ENCODE results near the gene SOS2.

Gene SOS2

DNA sequence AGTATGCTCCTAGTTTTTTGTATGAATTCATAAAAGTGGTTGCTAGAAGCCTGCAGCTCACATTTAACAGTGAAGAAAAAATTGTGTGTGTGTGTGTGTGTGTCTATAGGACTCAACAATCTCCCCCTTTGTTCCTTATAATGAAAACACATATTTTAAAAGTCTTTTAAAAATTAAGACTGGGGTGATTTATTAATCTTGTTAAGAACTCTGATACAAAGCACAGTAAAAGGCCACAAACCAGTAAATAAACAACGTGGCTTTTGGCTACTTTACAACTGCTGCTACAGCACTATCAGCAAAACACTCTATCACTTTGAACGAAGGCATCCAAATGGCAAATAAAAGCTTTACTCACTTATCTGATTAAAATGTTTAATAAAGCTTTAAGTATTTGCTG, 114.4 kb downstream of the SOS2 start:
- DNase-seq (ENCODE audit: low read depth in 2 of 2, low spot score in 1 of 2), result no peak

DNA sequence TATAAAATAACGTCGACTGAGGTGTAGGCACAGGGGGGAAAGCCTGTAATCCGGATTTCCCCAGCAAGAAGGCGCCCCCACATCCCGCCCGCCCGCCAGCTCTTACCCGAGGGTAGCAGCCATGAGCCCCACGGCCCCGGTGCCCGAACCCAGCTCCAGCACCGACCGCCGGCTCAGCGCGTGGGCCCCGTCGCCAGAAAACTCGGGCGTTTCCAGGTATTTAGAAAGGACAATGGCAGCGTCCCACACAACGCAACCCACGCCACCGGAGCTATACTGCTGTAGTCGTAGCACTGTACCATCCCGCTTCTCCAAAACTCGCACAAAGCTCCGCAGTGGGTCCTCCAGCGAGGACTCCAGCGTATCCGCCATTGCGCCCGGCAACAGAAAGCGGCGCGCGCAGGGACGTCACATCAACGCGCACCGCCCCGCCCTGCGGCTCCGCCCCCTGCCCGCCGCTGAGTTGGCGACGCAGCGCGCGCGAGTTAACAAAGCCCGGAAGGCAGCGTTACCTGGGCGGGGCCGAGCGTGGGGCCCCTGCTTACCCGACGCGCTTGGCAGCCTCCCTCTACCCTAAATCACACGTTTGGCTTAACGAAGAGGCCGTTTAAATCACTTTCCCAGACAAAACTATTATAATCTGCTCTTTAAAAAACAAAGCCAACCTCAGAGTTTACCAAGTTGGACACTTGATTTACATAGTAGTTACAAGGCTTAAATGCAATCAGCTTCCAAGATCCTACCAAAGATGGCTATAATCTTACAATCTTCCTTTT, 115.0 kb downstream of the SOS2 start, which contains the start of gene VCPKMT:
VCPKMT (minus strand) TSS at position 392 of the 776 bp plus-strand sequence; CDS start at position 372, 20 bp downstream.
- DNase-seq (ENCODE audit: low read depth in 2 of 2, low spot score in 1 of 2), result peak; percentile 88 to 91

GRCh38 chr14:50113381-50114035, 117.9 kb downstream of the SOS2 start:
- DNase-seq (ENCODE audit: low read depth in 2 of 2, low spot score in 1 of 2), result no peak

GRCh38 chr14:50110323-50111037, 120.9 kb downstream of the SOS2 start:
- DNase-seq (ENCODE audit: low read depth in 2 of 2, low spot score in 1 of 2), result no peak

GRCh38 chr14:50109342-50109741, 122.0 kb downstream of the SOS2 start:
- no peak for DNase-seq (ENCODE audit: low read depth in 2 of 2, low spot score in 1 of 2)

DNA sequence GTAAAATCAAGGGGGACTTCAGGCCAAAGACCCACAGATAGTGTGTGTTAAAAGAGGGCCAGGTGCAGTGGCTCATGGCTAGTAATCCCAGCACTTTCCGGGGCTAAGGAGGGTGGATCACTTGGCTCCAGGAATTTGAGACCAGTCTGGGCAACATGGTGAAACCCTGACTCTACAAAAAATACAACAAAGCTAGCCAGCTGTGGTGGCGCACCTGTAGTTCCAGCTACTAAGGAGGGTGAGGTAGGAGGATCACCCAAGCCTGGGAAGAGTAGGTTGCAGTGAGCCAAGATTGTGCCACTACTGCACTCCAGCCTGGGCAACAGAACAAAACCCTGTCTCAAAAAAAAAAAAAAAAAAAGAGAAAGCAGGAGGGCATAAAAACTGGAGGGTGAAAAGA, 123.5 kb downstream of the SOS2 start:
- no peak for DNase-seq (ENCODE audit: low read depth in 2 of 2, low spot score in 1 of 2)

DNA sequence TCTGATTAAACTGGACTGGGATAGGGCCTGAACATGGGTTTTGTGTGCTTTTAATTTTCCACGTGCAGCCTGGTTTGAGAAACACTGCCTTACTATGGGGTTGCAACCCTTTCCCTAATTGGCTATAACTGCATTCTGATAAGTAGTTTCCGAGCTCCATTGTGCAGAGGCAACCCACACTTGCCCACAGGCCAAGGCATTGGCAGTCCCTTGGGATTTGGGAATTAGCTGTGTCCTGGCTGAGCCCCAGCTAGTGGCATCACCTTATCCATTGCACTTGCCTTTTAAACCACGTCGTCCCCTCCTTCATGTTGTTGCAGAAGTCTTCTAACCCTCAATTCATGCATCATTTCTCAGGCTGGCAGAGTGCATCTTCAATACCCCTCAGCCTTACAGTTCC, 125.2 kb downstream of the SOS2 start:
- no peak for DNase-seq (ENCODE audit: low read depth in 2 of 2, low spot score in 1 of 2)

DNA sequence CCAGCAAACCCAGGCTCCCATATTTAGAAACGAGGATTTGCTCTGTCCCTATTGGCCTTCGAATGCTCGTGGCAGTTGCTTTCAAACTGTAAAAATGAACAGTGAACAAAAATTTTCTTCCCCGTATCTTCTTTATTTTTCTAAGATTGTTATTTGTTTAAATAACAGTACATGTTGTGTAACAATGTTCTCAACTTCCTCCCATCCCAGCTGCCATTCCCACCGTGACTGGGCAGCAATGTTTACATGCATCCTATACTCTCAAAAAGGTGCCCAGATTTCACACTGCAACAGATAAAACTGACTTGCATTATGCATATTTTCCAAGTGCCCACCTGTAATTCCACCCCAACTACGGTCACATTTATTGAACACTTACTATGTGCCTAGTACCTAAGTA, 127.8 kb downstream of the SOS2 start:
- no peak for DNase-seq (ENCODE audit: low read depth in 2 of 2, low spot score in 1 of 2)

DNA sequence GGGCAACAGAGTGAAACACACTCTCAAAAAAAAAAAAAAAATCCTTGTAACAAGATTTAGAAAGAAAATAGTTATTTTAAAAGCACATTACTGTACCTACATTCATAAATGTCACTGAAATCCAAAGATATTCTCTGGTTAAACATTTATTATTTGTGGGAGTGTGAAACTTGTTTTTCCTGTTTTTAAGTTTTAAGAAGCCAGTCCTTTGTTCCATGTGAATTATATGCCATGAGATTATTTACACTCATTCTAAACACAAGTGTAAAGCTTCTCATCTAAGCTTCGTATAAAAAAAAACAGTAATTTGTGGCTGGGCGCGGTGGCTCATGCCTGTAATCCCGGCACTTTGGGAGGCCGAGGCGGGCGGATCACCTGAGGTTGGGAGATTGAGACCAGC, 130.0 kb downstream of the SOS2 start:
- no peak for DNase-seq (ENCODE audit: low read depth in 2 of 2, low spot score in 1 of 2)

DNA sequence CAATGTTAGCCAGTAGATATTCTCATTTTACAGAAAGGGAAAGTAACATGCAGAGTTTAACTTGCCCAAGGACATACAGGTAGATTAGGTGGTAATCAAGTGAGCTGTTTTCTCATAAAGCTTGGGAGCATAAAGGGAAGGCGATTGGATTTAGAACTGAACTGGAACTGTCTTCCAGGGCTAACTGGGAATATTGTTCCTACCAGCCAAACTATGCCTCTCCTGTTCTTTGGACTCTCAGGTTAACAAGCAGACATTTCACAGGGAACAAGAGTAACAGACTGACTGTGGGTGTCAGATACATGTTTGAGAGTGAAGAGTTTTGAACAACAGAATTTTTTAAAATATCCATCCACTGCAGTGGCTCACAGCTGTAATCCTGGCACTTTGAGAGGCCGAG, 130.6 kb downstream of the SOS2 start:
- no peak for DNase-seq (ENCODE audit: low read depth in 2 of 2, low spot score in 1 of 2)

DNA sequence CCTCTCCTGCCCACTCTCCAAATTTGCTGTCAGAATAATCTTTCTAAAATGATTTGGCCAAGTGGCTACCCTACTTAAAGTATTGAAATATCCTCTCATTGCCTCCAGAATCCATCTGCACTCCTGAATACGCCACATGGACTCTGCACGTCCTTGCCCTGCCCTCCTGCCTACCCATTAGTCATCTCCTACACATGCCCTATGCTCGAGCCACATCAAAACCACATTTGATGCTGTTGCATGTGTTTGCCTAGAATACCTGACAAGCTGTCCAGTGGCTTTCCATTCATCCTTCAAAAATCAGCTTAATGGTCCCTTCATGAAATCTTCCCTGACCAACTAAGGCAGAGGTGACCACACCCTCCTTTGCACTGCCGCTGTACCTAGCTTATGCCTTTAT, 132.0 kb downstream of the SOS2 start:
- DNase-seq (ENCODE audit: low read depth in 2 of 2, low spot score in 1 of 2), result no peak

GRCh38 chr14:50095895-50096294, 135.5 kb downstream of the SOS2 start:
- no peak for DNase-seq (ENCODE audit: low read depth in 2 of 2, low spot score in 1 of 2)

DNA sequence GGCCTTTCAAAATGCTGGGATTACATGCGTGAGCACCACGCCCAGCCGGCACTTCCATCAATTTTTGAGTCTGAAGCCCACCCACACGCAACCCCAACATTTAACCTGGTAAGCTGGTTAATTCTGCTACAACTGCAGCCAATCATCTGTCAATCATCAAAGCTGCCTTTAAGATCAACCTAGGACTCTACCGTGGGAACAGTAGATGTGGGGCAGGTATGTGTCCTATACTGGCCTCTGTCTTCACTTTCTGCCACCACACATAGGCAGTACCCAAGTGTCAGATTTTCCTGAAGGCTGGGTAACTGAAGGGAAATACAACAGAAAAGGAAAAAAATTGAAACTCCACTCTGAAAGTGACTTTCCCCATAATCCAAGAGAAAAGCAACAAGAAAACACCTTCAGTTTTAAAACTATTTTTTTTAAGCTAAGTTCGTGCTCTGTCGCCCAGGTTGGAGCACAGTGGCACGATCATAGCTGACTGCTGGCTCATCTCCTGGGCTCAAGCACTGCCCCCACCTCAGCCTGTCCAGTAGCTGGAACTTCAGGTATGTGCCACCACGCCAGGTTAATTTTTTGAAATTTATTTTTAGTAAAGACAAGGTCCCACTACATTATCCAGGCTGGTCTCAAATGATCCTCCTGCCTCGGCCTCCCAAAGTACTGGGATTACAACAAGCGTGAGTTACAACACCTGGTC, 137.2 kb downstream of the SOS2 start:
- no peak for DNase-seq (ENCODE audit: low read depth in 2 of 2, low spot score in 1 of 2)

- DNase-seq (ENCODE audit: low read depth in 2 of 2, low spot score in 1 of 2), result no peak
Measured at GRCh38 chr14:50093496-50093895, 137.9 kb downstream of the SOS2 start.

DNA sequence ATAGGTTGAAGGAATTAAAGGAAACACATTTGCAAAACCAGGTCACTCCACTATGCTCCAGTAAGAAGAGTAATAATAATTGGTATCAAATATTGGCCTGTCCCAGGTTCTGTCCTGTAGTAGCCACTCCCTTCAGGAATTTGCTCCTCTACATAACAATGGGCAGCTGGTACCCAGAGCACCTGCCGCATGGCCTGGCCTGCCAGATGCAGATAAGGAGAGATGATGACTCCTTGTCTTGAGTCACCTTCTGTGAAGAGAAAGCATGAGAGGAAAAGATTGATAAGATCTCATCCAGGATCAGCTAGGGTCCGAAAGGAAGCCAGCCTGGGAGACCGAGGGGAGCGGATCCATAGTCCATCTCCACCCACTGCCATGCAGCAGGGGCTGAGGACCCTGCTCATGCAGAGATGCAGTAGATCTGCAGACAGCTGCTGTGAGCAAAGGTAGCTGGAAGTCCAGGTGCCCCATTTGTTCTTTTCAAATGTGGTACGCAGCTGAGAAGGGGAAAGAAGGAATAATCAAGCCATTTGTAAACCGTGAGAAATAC, 139.3 kb downstream of the SOS2 start:
- no peak for DNase-seq (ENCODE audit: low read depth in 2 of 2, low spot score in 1 of 2)

DNA sequence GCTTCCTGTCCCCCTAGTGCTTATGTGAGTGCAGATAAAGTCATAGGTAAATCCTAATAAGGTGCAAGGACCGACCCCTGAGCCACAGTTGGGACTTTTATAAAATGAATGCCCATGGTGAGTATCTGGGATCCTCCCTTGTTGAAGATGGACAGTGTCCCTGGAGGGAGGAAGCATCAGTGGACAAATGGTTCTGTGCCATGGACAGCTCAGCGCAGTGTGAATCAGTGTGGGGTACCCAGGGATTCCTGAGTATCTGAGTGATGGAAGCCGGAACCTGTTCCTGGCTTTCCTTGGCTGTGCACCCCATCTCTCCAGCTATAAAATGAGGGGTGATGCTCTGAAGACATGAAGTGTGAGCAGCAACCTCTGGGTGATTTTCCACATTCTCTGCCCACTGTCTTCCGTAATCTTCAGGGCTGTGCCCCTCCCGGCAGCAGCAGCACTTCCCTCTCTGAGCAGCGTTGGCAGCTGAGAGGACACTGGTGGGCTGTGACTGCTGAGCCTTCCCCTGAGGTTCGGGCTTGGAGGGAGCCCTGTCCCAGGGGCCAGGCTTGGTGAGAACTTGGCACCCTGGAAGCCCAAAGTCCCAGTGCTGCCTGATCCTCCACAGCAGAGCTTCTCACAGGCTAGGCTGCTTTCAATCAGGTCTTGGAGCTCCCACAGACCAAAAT, 140.0 kb downstream of the SOS2 start:
- DNase-seq (ENCODE audit: low read depth in 2 of 2, low spot score in 1 of 2), result no peak

- DNase-seq (ENCODE audit: low read depth in 2 of 2, low spot score in 1 of 2), result no peak
Measured at GRCh38 chr14:50089208-50089607, 142.2 kb downstream of the SOS2 start.

DNA sequence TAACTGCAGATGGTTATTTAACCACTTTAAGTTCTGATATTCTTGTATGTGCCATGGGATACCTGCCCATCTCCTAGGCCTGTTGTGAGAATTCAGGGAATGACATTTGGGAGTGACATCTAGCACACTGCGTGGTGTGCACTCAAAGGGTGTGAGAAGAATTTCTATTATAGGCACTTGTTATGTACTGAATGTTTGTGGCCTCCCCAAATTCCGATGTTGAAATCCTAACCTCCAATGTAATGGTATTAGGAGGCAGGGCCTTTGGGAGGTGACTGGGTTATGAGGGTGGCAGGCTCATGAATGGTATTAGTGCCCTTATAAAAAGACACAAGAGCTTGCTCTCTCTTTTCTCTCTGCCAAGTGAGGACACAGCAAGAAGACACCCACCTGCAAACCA, 142.6 kb downstream of the SOS2 start:
- DNase-seq (ENCODE audit: low read depth in 2 of 2, low spot score in 1 of 2), result no peak

DNA sequence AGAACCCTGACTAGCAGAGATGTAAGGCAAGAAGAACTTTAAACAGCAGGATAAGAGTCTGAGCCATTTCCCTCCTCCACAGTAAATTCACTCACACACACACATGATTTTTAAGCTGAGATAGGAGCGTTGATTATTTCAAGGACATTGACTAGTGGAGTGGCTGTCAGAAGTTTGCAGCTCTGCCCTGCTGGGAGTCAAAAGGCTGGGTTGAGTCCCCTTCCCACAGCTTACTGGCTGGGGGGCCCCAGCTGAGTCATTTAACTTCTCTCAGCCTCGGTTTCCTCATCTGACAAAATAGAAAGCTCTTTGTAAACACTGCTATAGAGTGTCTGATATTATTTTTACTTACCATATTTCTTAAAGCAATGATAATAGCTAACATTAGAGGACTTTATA, 143.3 kb downstream of the SOS2 start:
- DNase-seq (ENCODE audit: low read depth in 2 of 2, low spot score in 1 of 2), result no peak

DNA sequence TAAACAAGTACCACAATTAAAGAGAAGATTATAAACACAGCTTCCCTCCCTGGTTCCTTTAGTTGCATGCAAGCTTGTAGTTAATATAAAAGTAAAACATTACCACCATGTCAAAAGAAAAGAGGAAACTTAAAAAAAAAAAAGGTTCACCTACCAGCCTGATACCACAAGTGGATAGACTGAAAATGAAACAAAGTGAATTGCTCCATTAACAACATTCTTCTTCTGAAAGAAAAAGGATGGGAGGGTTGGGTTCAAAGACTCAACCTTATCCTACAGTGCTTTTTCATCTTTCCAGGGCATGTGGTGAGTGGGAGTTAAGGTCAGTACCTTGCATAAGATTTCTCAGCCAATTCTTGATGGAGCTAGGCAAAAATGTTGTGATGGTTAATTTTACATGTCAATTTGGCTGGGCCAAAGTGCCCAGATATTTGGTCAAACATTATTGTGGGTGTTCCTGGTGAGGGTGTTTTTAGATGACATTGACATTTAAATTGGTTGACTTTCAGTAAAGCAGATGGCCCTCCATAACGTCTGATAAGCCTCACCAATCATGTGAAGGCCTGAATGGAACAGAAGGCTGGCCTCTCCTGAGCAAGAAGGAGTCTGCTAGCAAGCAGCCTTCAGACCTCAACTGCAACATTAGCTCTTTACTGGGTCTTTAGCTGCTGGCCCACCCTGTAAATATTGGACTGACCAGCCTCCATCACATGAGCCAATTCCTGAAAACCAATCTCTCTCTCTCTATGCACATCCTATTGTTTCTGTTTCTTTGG, 143.8 kb downstream of the SOS2 start:
- no peak for DNase-seq (ENCODE audit: low read depth in 2 of 2, low spot score in 1 of 2)

Data from stimulated activated CD8-positive, alpha-beta memory T cell treated with anti-CD3 and anti-CD28 coated beads, Interleukin-4, amount 100 ng/mL, for 4 hours (primary cell).